Epithelial cell of esophagus (primary cell): ENCODE measurements around the gene ARSG.
"Not testable (repeated sequence)": the region's sequence is repeated elsewhere in the genome, so short reads cannot be mapped to it uniquely, and the experiment has no call there.

Source experiments
- DNase-seq: peaks from one replicate; pipeline ENCODE4 v3.0.0; 2010; ENCODE audit warnings: low read depth
- H3K4me3 ChIP-seq: 2 replicates; pipeline ENCODE4 v1.5.1; 2011; ENCODE audit warnings: mild to moderate bottlenecking, low read length, control low read depth
- TF ChIP-seq, protein P1 (sequence below): IDR thresholded peaks from 2 replicates; pipeline ENCODE4 v1.5.1; 2011; ENCODE audit warnings: low read depth, mild to moderate bottlenecking, low read length, control low read depth, inconsistent platforms; ENCODE audit not compliant: insufficient read depth; ENCODE audit errors: missing control alignments

Gene ARSG

DNA sequence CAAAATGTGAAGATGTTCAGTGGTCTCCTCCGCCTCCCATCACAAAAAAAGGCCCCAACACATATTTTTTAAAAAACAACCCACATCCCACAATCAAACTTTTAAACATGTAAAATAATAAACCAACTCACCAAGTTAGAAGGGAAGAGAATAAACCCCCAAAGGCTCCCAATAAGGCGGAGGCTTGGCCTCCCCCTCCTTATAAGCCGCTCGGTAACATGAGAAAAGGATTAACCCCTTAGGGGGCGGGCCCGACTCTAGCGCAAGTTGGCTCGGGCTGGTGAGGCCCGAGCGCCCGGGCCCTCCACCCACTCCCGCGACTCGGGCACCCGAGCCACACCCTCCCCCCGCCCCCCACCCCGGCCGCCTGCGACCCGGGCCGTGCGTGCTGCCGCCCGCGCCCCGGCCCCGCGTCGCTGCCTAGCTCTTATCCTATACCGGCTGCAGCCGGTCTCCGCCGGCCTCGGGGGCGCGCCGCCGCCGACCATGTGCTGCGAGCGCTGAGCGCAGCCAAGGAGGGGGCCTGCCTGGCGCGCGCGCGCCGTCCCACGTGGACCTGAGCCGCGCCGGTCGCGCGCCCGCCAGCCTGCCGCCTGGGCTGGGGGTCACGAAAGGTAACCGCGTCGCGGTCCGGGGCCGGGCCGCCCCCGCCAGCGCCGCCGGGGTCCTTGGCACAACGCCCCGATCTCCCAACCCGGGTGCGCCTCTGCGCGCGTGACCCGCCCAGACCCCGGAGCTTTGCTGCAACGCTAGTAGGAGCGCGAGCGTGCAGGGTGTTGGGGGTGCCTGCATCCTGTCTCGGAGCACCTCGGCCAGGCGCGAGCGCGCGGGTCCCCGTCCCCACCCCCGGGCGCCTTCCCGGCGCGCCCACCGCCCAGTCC lies at the start of gene ARSG, which contains the start of gene SLC16A6:
Gene ARSG (plus strand): TSS at position 541 of the 881 bp plus-strand sequence. CDS start 15,999 bp downstream, outside the sequence.
Gene SLC16A6 (minus strand): TSS at position 173 of the 881 bp plus-strand sequence. CDS start 12,807 bp downstream, outside the sequence.
- peak within 1 kb of the TSS; percentile 60 for H3K4me3 ChIP-seq
- peak; percentile 45 for DNase-seq
- TF ChIP-seq, protein P1, sequence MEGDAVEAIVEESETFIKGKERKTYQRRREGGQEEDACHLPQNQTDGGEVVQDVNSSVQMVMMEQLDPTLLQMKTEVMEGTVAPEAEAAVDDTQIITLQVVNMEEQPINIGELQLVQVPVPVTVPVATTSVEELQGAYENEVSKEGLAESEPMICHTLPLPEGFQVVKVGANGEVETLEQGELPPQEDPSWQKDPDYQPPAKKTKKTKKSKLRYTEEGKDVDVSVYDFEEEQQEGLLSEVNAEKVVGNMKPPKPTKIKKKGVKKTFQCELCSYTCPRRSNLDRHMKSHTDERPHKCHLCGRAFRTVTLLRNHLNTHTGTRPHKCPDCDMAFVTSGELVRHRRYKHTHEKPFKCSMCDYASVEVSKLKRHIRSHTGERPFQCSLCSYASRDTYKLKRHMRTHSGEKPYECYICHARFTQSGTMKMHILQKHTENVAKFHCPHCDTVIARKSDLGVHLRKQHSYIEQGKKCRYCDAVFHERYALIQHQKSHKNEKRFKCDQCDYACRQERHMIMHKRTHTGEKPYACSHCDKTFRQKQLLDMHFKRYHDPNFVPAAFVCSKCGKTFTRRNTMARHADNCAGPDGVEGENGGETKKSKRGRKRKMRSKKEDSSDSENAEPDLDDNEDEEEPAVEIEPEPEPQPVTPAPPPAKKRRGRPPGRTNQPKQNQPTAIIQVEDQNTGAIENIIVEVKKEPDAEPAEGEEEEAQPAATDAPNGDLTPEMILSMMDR = no peak

DNA sequence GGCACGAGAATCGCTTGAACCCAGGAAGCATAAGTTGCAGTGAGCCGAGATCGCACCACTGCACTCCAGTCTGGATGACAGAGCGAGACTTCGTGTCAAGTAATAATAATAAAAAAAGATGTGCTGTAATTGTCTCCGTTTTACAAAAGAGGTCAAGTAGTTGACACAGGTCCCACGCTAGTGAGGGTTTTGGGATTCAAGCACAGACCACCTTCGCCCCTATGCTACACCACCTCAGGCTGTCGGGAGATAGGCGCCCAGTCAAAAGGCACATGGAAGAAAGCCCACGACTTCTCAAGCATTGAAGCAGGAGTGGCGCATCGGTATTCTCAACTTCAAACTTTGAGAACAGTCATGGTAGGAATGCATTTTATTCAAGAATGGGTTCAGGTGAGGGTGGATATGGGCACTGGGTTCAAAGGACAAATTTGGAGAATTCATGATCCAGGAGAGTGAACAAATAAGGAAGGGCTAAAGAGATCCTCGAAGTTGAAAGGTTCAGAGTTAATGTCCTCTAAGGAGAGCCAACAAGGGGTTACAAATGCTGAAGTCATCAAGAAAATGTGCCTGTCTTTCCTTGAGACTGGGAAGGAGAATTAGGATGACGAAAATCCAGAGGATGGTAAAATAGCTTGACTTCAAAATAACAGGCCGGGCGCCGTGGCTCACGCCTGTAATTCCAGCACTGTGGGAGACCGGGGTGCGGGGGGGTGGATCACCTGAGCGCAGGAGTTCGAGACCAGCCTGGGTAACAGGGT lies 44.8 kb upstream of the ARSG start:
- no peak overlapping the region for H3K4me3 ChIP-seq
- TF ChIP-seq, protein P1 = no peak
- DNase-seq = no peak

DNA sequence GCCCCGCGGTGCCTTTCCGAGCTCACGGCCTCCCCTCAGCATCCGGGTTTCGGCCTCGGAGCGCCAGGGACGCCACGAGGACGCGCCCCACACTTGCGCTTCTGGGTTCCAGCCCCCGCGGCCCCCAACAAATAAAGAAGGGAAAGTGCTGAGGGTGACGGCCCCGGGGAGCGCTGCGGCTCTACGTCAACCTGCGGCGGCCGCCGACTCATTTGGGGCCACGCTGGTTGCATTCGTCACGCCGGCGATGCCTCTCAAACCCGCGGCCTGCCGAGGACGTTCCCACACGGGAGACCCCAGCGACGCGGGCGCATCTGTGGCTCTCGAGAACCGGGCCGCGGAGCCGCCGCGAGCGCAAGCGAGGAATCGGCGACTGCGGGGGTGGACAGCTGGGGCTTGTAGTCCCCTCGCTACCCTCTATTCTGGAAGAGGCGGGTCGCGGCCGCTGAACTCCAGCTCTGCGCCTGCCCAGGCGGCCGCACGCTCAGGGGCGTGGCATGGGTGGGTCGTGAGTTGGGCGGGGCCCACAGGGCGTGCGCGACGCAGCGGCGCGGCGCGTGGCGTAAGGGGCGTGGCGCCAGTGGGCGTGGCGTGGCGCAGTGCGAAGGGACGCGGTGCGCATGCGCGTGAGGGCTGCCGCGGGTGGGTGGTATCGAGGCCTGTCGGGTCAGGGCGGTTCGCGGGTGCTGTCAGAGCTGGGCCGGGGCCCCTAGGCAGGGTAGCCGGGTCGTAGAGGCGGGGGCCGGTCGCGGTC lies 43.7 kb upstream of the ARSG start, which contains the start of gene AMZ2:
Gene AMZ2 (plus strand): TSS at position 599 of the 754 bp plus-strand sequence. CDS start 2,145 bp downstream, outside the sequence.
- DNase-seq = peak; percentile 91
- peak within 1 kb of the TSS; percentile 83 for H3K4me3 ChIP-seq
- TF ChIP-seq, protein P1 = no peak

DNA sequence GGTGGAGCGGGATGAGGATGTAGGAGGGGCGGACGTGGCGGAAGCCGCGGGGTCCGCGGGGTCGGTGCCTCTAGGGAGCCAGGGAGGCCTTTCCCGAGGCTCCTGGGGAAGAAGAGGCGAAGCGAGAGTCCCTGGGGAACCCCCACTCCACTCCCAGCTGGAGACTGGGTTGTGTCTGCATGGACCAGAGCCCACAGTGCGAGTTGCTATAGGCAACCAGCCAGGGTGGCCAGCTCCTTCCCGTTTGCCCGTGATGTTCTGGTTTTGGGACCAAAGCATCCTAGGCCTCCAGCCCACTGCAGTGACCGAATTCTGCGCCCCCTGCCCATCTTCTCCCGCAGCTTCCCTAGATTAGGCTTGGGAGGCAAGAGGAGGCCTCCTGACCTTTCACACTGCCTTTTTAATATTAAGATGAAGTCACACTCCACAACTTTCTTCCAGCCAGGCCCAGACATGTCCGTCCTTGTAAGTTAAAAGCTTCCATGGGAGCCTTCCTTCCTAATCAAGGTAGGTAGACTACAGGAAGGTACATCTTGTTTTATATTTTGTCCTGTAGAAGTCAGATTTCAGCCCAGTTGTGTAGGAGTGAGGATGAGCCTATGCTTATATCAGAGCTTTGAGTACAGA lies 43.0 kb upstream of the ARSG start:
- DNase-seq = peak; percentile 82
- peak overlapping the region; percentile 83 for H3K4me3 ChIP-seq
- TF ChIP-seq, protein P1 = no peak

DNA sequence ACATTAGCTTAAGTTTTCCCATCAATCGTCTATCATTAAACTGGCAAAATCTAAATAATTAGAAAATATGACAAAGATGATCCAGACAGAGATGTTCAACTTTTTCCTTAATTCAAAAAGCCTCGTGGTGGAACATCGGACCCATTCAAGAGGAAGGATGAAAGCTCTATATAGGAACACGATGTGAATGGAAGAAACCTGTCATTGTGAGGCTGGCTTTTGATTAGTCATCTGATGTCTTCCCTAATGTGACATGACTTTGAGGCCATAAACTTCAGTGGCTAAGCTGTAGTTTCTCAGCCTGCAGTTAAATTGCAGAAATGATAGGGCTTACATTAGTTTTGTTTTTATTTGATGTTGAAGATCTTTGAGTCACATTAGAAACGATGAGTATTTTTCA lies 42.4 kb upstream of the ARSG start:
- DNase-seq = no peak
- peak overlapping the region; percentile 83 for H3K4me3 ChIP-seq
- TF ChIP-seq, protein P1 = no peak

DNA sequence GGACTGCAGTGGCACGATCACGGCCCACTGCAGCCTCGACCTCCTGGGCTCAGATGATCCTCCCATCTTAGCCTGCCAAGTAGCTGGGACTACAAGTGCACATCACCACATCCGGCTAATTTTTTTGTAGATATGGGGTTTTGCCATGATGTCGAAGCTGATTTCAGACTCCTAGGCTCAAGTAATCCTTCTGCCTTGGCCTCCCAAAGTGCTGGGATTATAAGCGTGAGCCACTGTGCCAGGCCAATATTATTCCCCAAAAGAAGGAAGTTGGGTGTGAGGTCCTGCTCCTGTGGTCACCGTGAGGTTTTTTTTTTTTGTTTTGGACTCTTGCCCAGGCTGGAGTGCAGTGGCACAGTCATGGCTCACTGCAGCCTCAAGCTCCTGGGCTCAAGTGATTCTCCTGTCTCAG lies 41.9 kb upstream of the ARSG start:
- no peak overlapping the region for H3K4me3 ChIP-seq
- TF ChIP-seq, protein P1 = no peak
- no peak for DNase-seq

DNA sequence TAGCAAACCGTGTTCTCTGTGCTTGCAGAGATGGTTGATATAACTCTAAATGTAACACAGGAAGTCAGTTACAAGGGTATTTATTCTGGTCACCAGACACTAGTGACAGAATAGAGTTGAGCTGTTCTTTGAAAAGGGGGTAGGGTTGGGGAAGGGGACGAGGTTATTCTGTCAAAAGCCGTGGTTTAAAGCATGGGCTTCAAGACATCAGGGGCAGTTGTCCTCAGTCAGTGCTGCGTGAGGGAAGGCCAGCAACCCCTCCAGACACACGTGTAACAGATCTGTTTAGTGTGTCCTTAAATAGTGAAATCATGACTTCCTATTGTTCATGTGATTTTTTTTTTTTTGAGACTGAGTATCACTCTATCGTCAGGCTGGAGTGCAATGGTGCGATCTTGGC lies 37.9 kb upstream of the ARSG start:
- H3K4me3 ChIP-seq = not testable (repeated sequence)

More for the DNA sequence above, 37.9 kb upstream of the ARSG start:
- not testable (repeated sequence) for DNase-seq
